ENCODE results near the gene GFOD2.
"Not testable (repeated sequence)": the region's sequence is repeated elsewhere in the genome, so short reads cannot be mapped to it uniquely, and the experiment has no call there.

Gene GFOD2

GRCh38 chr16:67693517-67694285, 25.4 kb downstream of the GFOD2 start:
- no CpG with 5 or more reads among the region's 8 CpGs for WGBS (ENCODE audit: extremely low coverage, insufficient coverage, insufficient read length)
- not testable (repeated sequence) for H2BK5ac ChIP-seq (ENCODE audit: low read depth, low read length, poor library complexity); H2BK12ac ChIP-seq (ENCODE audit: low read length); H3K27ac ChIP-seq (ENCODE audit: low read depth, low read length); H3K4ac ChIP-seq (ENCODE audit: low read depth, low read length); H3K9me3 ChIP-seq (ENCODE audit: insufficient read depth, low read depth, low read length); H2AFZ ChIP-seq (ENCODE audit: insufficient read depth, low read length, poor library complexity); H3K14ac ChIP-seq (ENCODE audit: low read length); H3K27me3 ChIP-seq (ENCODE audit: insufficient read depth, low read length); H2BK120ac ChIP-seq (ENCODE audit: insufficient read depth, low read length, poor library complexity); H3K9ac ChIP-seq (ENCODE audit: low read length); H4K8ac ChIP-seq (ENCODE audit: low read depth, low read length); H3K4me3 ChIP-seq (ENCODE audit: low read depth, low read length); H3K18ac ChIP-seq (ENCODE audit: low read length); H3K4me2 ChIP-seq (ENCODE audit: low read length); H3K79me2 ChIP-seq (ENCODE audit: control insufficient read depth, insufficient read depth, low read length, poor library complexity); H3K79me1 ChIP-seq (ENCODE audit: low read length); H3K23ac ChIP-seq (ENCODE audit: low read length); H4K12ac ChIP-seq (ENCODE audit: low read depth, low read length); H2AK5ac ChIP-seq (ENCODE audit: low read length); H3K36me3 ChIP-seq (ENCODE audit: control insufficient read depth in 1 of 2, insufficient read depth in 2 of 2, low read length in 2 of 2)
- peak overlapping the region; percentile 48 for H4K91ac ChIP-seq (ENCODE audit: low read depth, low read length)
- H3K4me1 ChIP-seq (ENCODE audit: control insufficient read depth in 1 of 2, insufficient read depth in 2 of 2, low read length in 2 of 2), result peaks cover 11 to 13% of the 10 kb centered on the region in 2 experiments
- DNase-seq, result peak; percentile 71 to 78

- H2AK5ac ChIP-seq (ENCODE audit: low read length), result no peak overlapping the region
- no peak overlapping the region for H3K27ac ChIP-seq (ENCODE audit: low read depth, low read length)
- no peaks in the 10 kb centered on the region for H3K27me3 ChIP-seq (ENCODE audit: insufficient read depth, low read length)
- no peak overlapping the region for H3K18ac ChIP-seq (ENCODE audit: low read length)
- peaks cover 23 to 24% of the 10 kb centered on the region in 2 experiments for H3K36me3 ChIP-seq (ENCODE audit: control insufficient read depth in 1 of 2, insufficient read depth in 2 of 2, low read length in 2 of 2)
- H3K9me3 ChIP-seq (ENCODE audit: insufficient read depth, low read depth, low read length), result no peaks in the 10 kb centered on the region
- no peak overlapping the region for H4K8ac ChIP-seq (ENCODE audit: low read depth, low read length)
- no peak overlapping the region for H2AFZ ChIP-seq (ENCODE audit: insufficient read depth, low read length, poor library complexity)
- no peak overlapping the region for H3K4ac ChIP-seq (ENCODE audit: low read depth, low read length)
- H2BK5ac ChIP-seq (ENCODE audit: low read depth, low read length, poor library complexity), result no peak overlapping the region
- H4K91ac ChIP-seq (ENCODE audit: low read depth, low read length), result no peak overlapping the region
- H3K79me1 ChIP-seq (ENCODE audit: low read length), result no peaks in the 10 kb centered on the region
- H3K4me1 ChIP-seq (ENCODE audit: control insufficient read depth in 1 of 2, insufficient read depth in 2 of 2, low read length in 2 of 2), result no peaks in the 10 kb centered on the region
- H3K23ac ChIP-seq (ENCODE audit: low read length), result no peak overlapping the region
- no peak overlapping the region for H3K4me2 ChIP-seq (ENCODE audit: low read length)
- WGBS (ENCODE audit: extremely low coverage, insufficient coverage, insufficient read length), result no CpG with 5 or more reads among the region's 17 CpGs
- no peak for DNase-seq
- no peak overlapping the region for H3K9ac ChIP-seq (ENCODE audit: low read length)
- H3K4me3 ChIP-seq (ENCODE audit: low read depth, low read length), result no peak overlapping the region
- no peaks in the 10 kb centered on the region for H3K79me2 ChIP-seq (ENCODE audit: control insufficient read depth, insufficient read depth, low read length, poor library complexity)
- no peak overlapping the region for H2BK12ac ChIP-seq (ENCODE audit: low read length)
- H4K12ac ChIP-seq (ENCODE audit: low read depth, low read length), result no peak overlapping the region
- no peak overlapping the region for H2BK120ac ChIP-seq (ENCODE audit: insufficient read depth, low read length, poor library complexity)
- no peak overlapping the region for H3K14ac ChIP-seq (ENCODE audit: low read length)
Measured at GRCh38 chr16:67685388-67686112, 33.6 kb downstream of the GFOD2 start.

- Histone ChIP-seq H3K4ac (ENCODE audit: low read depth, low read length) (no peak overlapping the region), H3K23ac (ENCODE audit: low read length) (no peak overlapping the region), H3K27ac (ENCODE audit: low read depth, low read length) (no peak overlapping the region), H2BK5ac (ENCODE audit: low read depth, low read length, poor library complexity) (no peak overlapping the region), H3K18ac (ENCODE audit: low read length) (no peak overlapping the region), H4K12ac (ENCODE audit: low read depth, low read length) (no peak overlapping the region), H3K27me3 (ENCODE audit: insufficient read depth, low read length) (no peaks in the 10 kb centered on the region), H3K4me3 (ENCODE audit: low read depth, low read length) (no peak overlapping the region), H3K36me3 (ENCODE audit: control insufficient read depth in 1 of 2, insufficient read depth in 2 of 2, low read length in 2 of 2) (peaks cover 28 to 29% of the 10 kb centered on the region in 2 experiments), H3K79me2 (ENCODE audit: control insufficient read depth, insufficient read depth, low read length, poor library complexity) (no peaks in the 10 kb centered on the region), H2BK120ac (ENCODE audit: insufficient read depth, low read length, poor library complexity) (no peak overlapping the region), H2BK12ac (ENCODE audit: low read length) (no peak overlapping the region), H3K9ac (ENCODE audit: low read length) (no peak overlapping the region), H3K4me1 (ENCODE audit: control insufficient read depth in 1 of 2, insufficient read depth in 2 of 2, low read length in 2 of 2) (no peaks in the 10 kb centered on the region), H3K14ac (ENCODE audit: low read length) (no peak overlapping the region), H3K79me1 (ENCODE audit: low read length) (no peaks in the 10 kb centered on the region), H4K8ac (ENCODE audit: low read depth, low read length) (no peak overlapping the region), H2AK5ac (ENCODE audit: low read length) (no peak overlapping the region), H3K4me2 (ENCODE audit: low read length) (no peak overlapping the region), H2AFZ (ENCODE audit: insufficient read depth, low read length, poor library complexity) (no peak overlapping the region), H3K9me3 (ENCODE audit: insufficient read depth, low read depth, low read length) (no peaks in the 10 kb centered on the region), H4K91ac (ENCODE audit: low read depth, low read length) (no peak overlapping the region)
- peak in 1 of 2 donors; percentile 64 for DNase-seq
- WGBS (ENCODE audit: extremely low coverage, insufficient coverage, insufficient read length), result no CpG with 5 or more reads among the region's 4 CpGs
Measured at GRCh38 chr16:67683767-67684166, 35.3 kb downstream of the GFOD2 start.

GRCh38 chr16:67679935-67680897, 38.9 kb downstream of the GFOD2 start:
- Histone ChIP-seq H4K8ac (ENCODE audit: low read depth, low read length) (no peak overlapping the region), H4K91ac (ENCODE audit: low read depth, low read length) (no peak overlapping the region), H3K4me3 (ENCODE audit: low read depth, low read length) (no peak overlapping the region), H2BK5ac (ENCODE audit: low read depth, low read length, poor library complexity) (no peak overlapping the region), H3K27ac (ENCODE audit: low read depth, low read length) (no peak overlapping the region), H2BK120ac (ENCODE audit: insufficient read depth, low read length, poor library complexity) (no peak overlapping the region), H3K79me2 (ENCODE audit: control insufficient read depth, insufficient read depth, low read length, poor library complexity) (no peaks in the 10 kb centered on the region), H2AFZ (ENCODE audit: insufficient read depth, low read length, poor library complexity) (no peak overlapping the region), H3K23ac (ENCODE audit: low read length) (no peak overlapping the region), H2AK5ac (ENCODE audit: low read length) (no peak overlapping the region), H4K12ac (ENCODE audit: low read depth, low read length) (no peak overlapping the region), H3K27me3 (ENCODE audit: insufficient read depth, low read length) (no peaks in the 10 kb centered on the region), H3K36me3 (ENCODE audit: control insufficient read depth in 1 of 2, insufficient read depth in 2 of 2, low read length in 2 of 2) (peaks cover 31 to 32% of the 10 kb centered on the region in 2 experiments), H3K9me3 (ENCODE audit: insufficient read depth, low read depth, low read length) (no peaks in the 10 kb centered on the region), H3K79me1 (ENCODE audit: low read length) (peaks cover 4% of the 10 kb centered on the region), H3K14ac (ENCODE audit: low read length) (no peak overlapping the region), H3K9ac (ENCODE audit: low read length) (no peak overlapping the region), H2BK12ac (ENCODE audit: low read length) (no peak overlapping the region), H3K4ac (ENCODE audit: low read depth, low read length) (no peak overlapping the region), H3K18ac (ENCODE audit: low read length) (no peak overlapping the region), H3K4me2 (ENCODE audit: low read length) (no peak overlapping the region), H3K4me1 (ENCODE audit: control insufficient read depth in 1 of 2, insufficient read depth in 2 of 2, low read length in 2 of 2) (peaks cover 11 to 14% of the 10 kb centered on the region in 2 experiments)
- no peak for DNase-seq
- WGBS (ENCODE audit: extremely low coverage, insufficient coverage, insufficient read length), result no CpG with 5 or more reads among the region's 10 CpGs
